IgD-negative memory B cell (primary cell): ENCODE measurements around the gene MRPS6. TPM values are rescaled to one million over a fixed set of nuclear protein-coding genes. Genes with fewer than 3 reads are reported as not detected.
A peak's percentile ranks its signal among the peaks of the same experiment; 100 is the strongest.

Experiments used
- H3K27ac Mint-ChIP-seq, 3 donors: one replicate each; pipeline ENCODE4 v1.8.0; 2020 to 2022; ENCODE audit warnings: mild to moderate bottlenecking in 3 of 3, mixed read lengths in 3 of 3, moderate library complexity in 1 of 3
- H3K27me3 Mint-ChIP-seq: one replicate; pipeline ENCODE4 v1.8.0; 2021; ENCODE audit warnings: mixed read lengths
- H3K36me3 Mint-ChIP-seq: one replicate; pipeline ENCODE4 v1.8.0; 2020; ENCODE audit warnings: mild to moderate bottlenecking, mixed read lengths
- H3K4me1 Mint-ChIP-seq, 3 donors: one replicate each; pipeline ENCODE4 v1.8.0; 2020 to 2022; ENCODE audit warnings: mixed read lengths in 3 of 3, mild to moderate bottlenecking in 1 of 3
- H3K4me3 Mint-ChIP-seq, 4 donors: one replicate each; pipeline ENCODE4 v1.8.0; 2020 to 2022; ENCODE audit warnings: mild to moderate bottlenecking in 4 of 4, mixed read lengths in 4 of 4, moderate library complexity in 3 of 4
- H3K9me3 Mint-ChIP-seq, 3 donors: one replicate each; pipeline ENCODE4 v1.8.0; 2020 to 2021; ENCODE audit warnings: mixed read lengths in 3 of 3, mild to moderate bottlenecking in 1 of 3
- polyA plus RNA-seq: library from polyadenylated mRNA; unstranded; fragments of 300-500 nt; fragmentation: Illumina TruSeq; gene quantifications from one replicate; pipeline ENCODE4 v1.2.3, GENCODE V29; 2021

The MRPS6 gene
- polyA plus RNA-seq, 1 donor from 2014 or later: 162 TPM

- no peak overlapping the region for H3K27ac Mint-ChIP-seq
Measured at GRCh38 chr21:34180826-34181359, 107.5 kb downstream of the MRPS6 start.

DNA sequence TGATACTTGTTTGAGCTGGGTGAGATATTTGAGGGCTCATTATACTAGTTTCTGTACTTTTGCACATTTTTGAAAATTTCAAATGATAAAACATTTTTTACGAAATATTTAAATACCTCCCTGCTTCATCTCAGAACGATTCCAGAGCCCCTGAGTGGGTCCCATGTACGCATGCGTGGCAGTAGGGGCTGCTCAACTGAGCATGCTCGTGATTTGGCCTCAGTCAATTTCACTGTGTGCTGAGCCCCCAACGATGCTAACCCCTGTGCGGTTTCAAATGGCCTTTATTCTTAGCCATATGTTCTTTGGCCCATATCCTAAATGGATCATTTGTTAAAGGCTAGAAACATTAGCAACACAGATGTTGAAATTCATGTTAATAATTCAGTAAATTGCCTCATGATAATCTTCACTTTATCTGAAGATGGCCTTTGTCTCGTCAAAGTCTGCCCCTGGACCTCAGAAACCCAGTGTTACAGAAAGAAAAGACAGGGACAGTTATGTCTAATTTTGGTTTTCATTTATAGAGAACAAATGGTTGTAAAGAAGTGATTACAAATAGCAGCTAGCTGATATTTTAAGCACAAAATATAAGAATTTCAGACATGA lies 108.2 kb downstream of the MRPS6 start:
- Mint-ChIP-seq H3K4me3 (no peak overlapping the region), H3K4me1 (peaks cover 0 to 2% (median 0%) of the 10 kb centered on the region in 3 donors), H3K9me3 (peaks cover 0 to 6% (median 3%) of the 10 kb centered on the region in 3 donors), H3K27ac (no peak overlapping the region), H3K27me3 (no peaks in the 10 kb centered on the region), H3K36me3 (peaks cover 13% of the 10 kb centered on the region)

More at GRCh38 chr21:34180826-34181359, 107.5 kb downstream of the MRPS6 start:
- H3K27me3 Mint-ChIP-seq: no peaks in the 10 kb centered on the region
- no peak overlapping the region for H3K4me3 Mint-ChIP-seq
- peaks cover 0 to 2% (median 0%) of the 10 kb centered on the region in 3 donors for H3K4me1 Mint-ChIP-seq
- peaks cover 0 to 7% (median 4%) of the 10 kb centered on the region in 3 donors for H3K9me3 Mint-ChIP-seq
- peaks cover 14% of the 10 kb centered on the region for H3K36me3 Mint-ChIP-seq

DNA sequence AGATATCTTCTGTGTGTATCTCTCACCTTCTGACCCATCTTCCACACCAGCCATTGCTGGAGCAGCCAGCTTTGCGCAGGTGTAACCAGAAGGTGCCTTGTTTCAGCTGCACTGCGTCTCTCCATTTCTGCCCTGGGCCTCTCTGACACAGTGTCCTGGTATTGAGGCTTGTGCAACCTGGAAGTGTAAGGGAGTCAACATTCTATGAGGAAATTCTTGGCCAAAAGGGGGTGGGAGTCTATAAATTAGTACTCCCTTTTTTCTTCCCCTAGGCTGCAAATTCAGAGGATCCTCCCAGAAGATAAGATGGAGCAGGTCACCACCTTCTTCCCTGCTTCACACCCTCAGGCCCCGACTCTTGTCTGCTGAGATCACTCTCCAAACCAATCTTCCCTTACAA lies 109.1 kb downstream of the MRPS6 start:
- H3K36me3 Mint-ChIP-seq: peaks cover 12% of the 10 kb centered on the region
- H3K4me1 Mint-ChIP-seq: peaks cover 0 to 2% (median 0%) of the 10 kb centered on the region in 3 donors
- no peak overlapping the region for H3K27ac Mint-ChIP-seq
- no peaks in the 10 kb centered on the region for H3K27me3 Mint-ChIP-seq
- H3K9me3 Mint-ChIP-seq: peaks cover 0 to 4% (median 0%) of the 10 kb centered on the region in 3 donors
- no peak overlapping the region for H3K4me3 Mint-ChIP-seq

DNA sequence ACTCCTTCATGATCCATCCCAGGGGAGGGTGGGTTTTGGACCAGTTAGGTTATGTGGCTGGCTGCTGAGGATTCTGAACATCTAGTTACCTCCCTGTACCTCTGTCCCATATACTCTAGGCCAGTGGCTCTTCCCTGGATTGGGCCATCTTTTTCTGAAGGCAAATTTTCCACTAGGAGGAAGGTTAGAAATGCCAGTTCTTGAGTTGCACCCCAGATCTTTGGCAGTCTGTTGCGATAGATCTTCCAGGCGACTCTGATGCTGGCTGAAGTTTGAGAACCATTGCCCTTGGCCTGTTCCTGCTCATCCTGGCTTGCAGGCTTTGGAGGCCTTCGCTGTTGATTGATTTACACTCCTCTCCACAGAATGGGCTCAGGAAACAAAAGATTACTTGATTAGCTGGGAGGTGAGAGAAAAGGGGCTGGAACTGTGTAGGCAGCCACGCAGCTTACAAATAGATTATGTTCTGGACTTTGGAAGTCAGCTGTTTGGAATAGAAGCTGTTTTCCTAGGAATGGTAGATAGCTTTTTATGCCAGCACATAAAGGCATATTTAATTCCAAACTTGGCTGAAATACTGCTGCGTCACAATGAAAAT lies 110.1 kb downstream of the MRPS6 start:
- no peak overlapping the region for H3K27ac Mint-ChIP-seq
- peak overlapping the region in 1 of 4 donors; percentile 30 for H3K4me3 Mint-ChIP-seq
- H3K36me3 Mint-ChIP-seq: peaks cover 8% of the 10 kb centered on the region
- H3K4me1 Mint-ChIP-seq: peaks cover 0 to 2% (median 0%) of the 10 kb centered on the region in 3 donors
- no peaks in the 10 kb centered on the region for H3K27me3 Mint-ChIP-seq
- H3K9me3 Mint-ChIP-seq: peaks cover 0 to 7% (median 4%) of the 10 kb centered on the region in 3 donors

GRCh38 chr21:34184232-34184631 lies 110.9 kb downstream of the MRPS6 start:
- Mint-ChIP-seq H3K4me3 (no peak overlapping the region), H3K27me3 (no peaks in the 10 kb centered on the region), H3K4me1 (peaks cover 0 to 2% (median 0%) of the 10 kb centered on the region in 3 donors), H3K36me3 (peaks cover 6% of the 10 kb centered on the region), H3K9me3 (peaks cover 0 to 10% (median 6%) of the 10 kb centered on the region in 3 donors), H3K27ac (no peak overlapping the region)

- no peaks in the 10 kb centered on the region for H3K27me3 Mint-ChIP-seq
- peaks cover 0 to 19% (median 15%) of the 10 kb centered on the region in 3 donors for H3K9me3 Mint-ChIP-seq
- H3K4me3 Mint-ChIP-seq: no peak overlapping the region
- peaks cover 11% of the 10 kb centered on the region for H3K36me3 Mint-ChIP-seq
- H3K4me1 Mint-ChIP-seq: peaks cover 0 to 5% (median 3%) of the 10 kb centered on the region in 3 donors
- no peak overlapping the region for H3K27ac Mint-ChIP-seq
Measured at GRCh38 chr21:34185026-34185750, 111.8 kb downstream of the MRPS6 start.

- Mint-ChIP-seq H3K4me1 (peaks cover 0 to 5% (median 3%) of the 10 kb centered on the region in 3 donors), H3K27me3 (no peaks in the 10 kb centered on the region), H3K27ac (no peak overlapping the region), H3K36me3 (peaks cover 11% of the 10 kb centered on the region), H3K4me3 (no peak overlapping the region), H3K9me3 (peaks cover 0 to 18% (median 17%) of the 10 kb centered on the region in 3 donors)
Measured at GRCh38 chr21:34186109-34186719, 112.8 kb downstream of the MRPS6 start.

- Mint-ChIP-seq H3K4me3 (no peak overlapping the region), H3K9me3 (peaks cover 0 to 22% (median 20%) of the 10 kb centered on the region in 3 donors), H3K4me1 (peaks cover 0 to 5% (median 3%) of the 10 kb centered on the region in 3 donors), H3K36me3 (peaks cover 7% of the 10 kb centered on the region), H3K27me3 (no peaks in the 10 kb centered on the region), H3K27ac (no peak overlapping the region)
Measured at GRCh38 chr21:34187935-34188334, 114.6 kb downstream of the MRPS6 start.

GRCh38 chr21:34189506-34189905 lies 116.1 kb downstream of the MRPS6 start:
- no peak overlapping the region for H3K27ac Mint-ChIP-seq
- peaks cover 0 to 5% (median 3%) of the 10 kb centered on the region in 3 donors for H3K4me1 Mint-ChIP-seq
- H3K9me3 Mint-ChIP-seq: peaks cover 2 to 22% (median 20%) of the 10 kb centered on the region in 3 donors
- H3K27me3 Mint-ChIP-seq: no peaks in the 10 kb centered on the region
- H3K36me3 Mint-ChIP-seq: peaks cover 5% of the 10 kb centered on the region
- peak overlapping the region in 1 of 4 donors; percentile 38 for H3K4me3 Mint-ChIP-seq

DNA sequence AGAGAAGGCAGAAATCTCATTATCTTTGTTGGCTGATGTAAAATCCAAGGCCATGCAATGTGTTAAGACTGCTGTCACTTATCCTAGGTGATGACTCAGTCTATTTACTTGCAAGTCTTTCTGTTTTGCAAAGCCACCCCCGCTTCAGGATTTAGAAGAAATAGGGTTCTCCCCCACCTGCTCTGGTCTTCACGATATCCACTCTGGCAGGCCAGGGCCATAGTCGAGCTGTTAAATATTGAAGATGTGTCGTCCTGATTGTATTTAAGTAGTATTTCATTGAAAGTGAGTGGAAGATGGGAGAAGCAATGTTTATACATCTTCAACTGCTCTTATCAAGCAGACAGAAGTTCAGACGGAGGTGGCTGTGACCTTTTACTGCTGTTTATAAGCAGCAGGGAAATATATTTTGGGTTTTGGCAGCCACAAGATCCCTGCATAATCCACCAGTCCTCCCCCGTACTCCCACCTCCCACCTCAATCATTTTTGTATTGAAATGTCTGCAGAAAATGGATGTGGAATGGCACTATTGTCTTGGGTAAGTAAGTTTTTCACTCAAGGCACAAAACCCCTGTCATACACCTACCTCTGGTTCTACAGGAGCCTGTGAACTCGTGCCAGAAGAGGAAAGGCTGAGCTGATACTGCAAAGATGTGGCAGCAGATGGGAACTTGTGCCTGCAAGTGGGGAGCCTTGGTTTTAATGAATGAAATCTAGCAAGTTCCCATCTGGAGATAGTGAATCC lies 117.4 kb downstream of the MRPS6 start:
- Mint-ChIP-seq H3K27ac (no peak overlapping the region), H3K4me3 (no peak overlapping the region), H3K9me3 (peaks cover 2 to 22% (median 20%) of the 10 kb centered on the region in 3 donors), H3K27me3 (no peaks in the 10 kb centered on the region), H3K36me3 (peaks cover 4% of the 10 kb centered on the region), H3K4me1 (peaks cover 0 to 5% (median 3%) of the 10 kb centered on the region in 3 donors)

DNA sequence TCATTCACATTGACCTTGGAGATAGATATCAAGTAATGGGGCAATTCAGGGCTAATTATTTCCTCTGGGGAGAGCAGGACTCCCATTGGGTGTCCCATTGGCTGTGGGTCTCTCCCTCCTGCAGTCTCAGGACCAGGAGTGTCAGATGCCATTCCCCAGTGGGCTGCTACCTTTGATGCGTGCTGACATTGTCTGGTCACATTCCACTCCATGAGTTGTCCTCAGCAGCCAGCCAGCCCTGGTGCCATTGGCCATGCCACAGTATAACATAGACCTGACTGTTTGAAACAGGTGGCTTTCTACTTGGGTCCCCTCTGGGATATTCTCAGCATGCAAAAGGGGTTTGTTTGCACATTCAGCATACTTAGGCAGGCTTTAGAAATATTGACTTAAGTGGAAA lies 118.5 kb downstream of the MRPS6 start:
- Mint-ChIP-seq H3K4me1 (peaks cover 0 to 5% (median 3%) of the 10 kb centered on the region in 3 donors), H3K27me3 (no peaks in the 10 kb centered on the region), H3K9me3 (peaks cover 2 to 22% (median 20%) of the 10 kb centered on the region in 3 donors), H3K36me3 (peaks cover 6% of the 10 kb centered on the region), H3K27ac (no peak overlapping the region), H3K4me3 (no peak overlapping the region)
